ENCODE results near the gene BDH1. TPM values are rescaled to one million over a fixed set of nuclear protein-coding genes. Genes with fewer than 3 reads are reported as not detected.

The BDH1 gene
- total RNA-seq, 1 donor from 2014 or later: 1.5 TPM

- H3K36me3 ChIP-seq (ENCODE audit: insufficient read depth, low read length): no peaks in the 10 kb centered on the region
- H3K79me2 ChIP-seq (ENCODE audit: insufficient read depth, low read length): no peaks in the 10 kb centered on the region
- H3K4me3 Mint-ChIP-seq (ENCODE audit: unreplicated experiment): no peak overlapping the region
- no peak overlapping the region for H3K4me3 ChIP-seq (ENCODE audit: insufficient read depth, low read depth, low read length)
- no peaks in the 10 kb centered on the region for H3K27me3 ChIP-seq (ENCODE audit: insufficient read depth, low read length)
- peaks cover 6% of the 10 kb centered on the region for H3K36me3 Mint-ChIP-seq (ENCODE audit: low read depth, unreplicated experiment)
- peaks cover 34% of the 10 kb centered on the region for H3K27me3 Mint-ChIP-seq (ENCODE audit: low read depth, unreplicated experiment)
- no peak overlapping the region for H2AFZ ChIP-seq (ENCODE audit: low read depth, low read length)
- H3K4me2 ChIP-seq (ENCODE audit: low read length): no peak overlapping the region
- DNase-seq (ENCODE audit: low read depth) (no peak), FAIRE-seq (no peak)
- peaks cover 7% of the 10 kb centered on the region for H3K4me1 ChIP-seq (ENCODE audit: insufficient read depth, low read length)
- H3K9ac ChIP-seq (ENCODE audit: low read length): no peak overlapping the region
- no peak for TF ChIP-seq CTCF (IDR thresholded peaks at IDR 0.05; ENCODE audit: insufficient read depth, low read depth, low read length)
- no peak for TF ChIP-seq EZH2 (IDR thresholded peaks at IDR 0.05; ENCODE audit: insufficient read depth, low read length)
- no peaks in the 10 kb centered on the region for H3K9me3 ChIP-seq (ENCODE audit: insufficient read depth, low read depth, low read length)
- H4K20me1 ChIP-seq (ENCODE audit: insufficient read depth, low read length): no peaks in the 10 kb centered on the region
- H3K9me3 Mint-ChIP-seq (ENCODE audit: unreplicated experiment): no peaks in the 10 kb centered on the region
- no peak overlapping the region for H3K27ac ChIP-seq (ENCODE audit: low read depth, low read length)
- H3K27ac Mint-ChIP-seq (ENCODE audit: unreplicated experiment): no peak overlapping the region
- H3K4me1 Mint-ChIP-seq (ENCODE audit: low read depth, unreplicated experiment): no peaks in the 10 kb centered on the region
Observed at GRCh38 chr3:197546307-197547085, 9.3 kb downstream of the BDH1 start.

- no peaks in the 10 kb centered on the region for H3K9me3 ChIP-seq (ENCODE audit: insufficient read depth, low read depth, low read length)
- H3K4me3 ChIP-seq (ENCODE audit: insufficient read depth, low read depth, low read length): no peak overlapping the region
- H3K9me3 Mint-ChIP-seq (ENCODE audit: unreplicated experiment): no peaks in the 10 kb centered on the region
- H3K27ac Mint-ChIP-seq (ENCODE audit: unreplicated experiment): no peak overlapping the region
- H3K27me3 Mint-ChIP-seq (ENCODE audit: low read depth, unreplicated experiment): peaks cover 36% of the 10 kb centered on the region
- no peak overlapping the region for H3K27ac ChIP-seq (ENCODE audit: low read depth, low read length)
- no peak overlapping the region for H3K9ac ChIP-seq (ENCODE audit: low read length)
- no peak overlapping the region for H2AFZ ChIP-seq (ENCODE audit: low read depth, low read length)
- H3K4me1 Mint-ChIP-seq (ENCODE audit: low read depth, unreplicated experiment): no peaks in the 10 kb centered on the region
- no peak for TF ChIP-seq EZH2 (IDR thresholded peaks at IDR 0.05; ENCODE audit: insufficient read depth, low read length)
- no peak for TF ChIP-seq CTCF (IDR thresholded peaks at IDR 0.05; ENCODE audit: insufficient read depth, low read depth, low read length)
- H3K36me3 Mint-ChIP-seq (ENCODE audit: low read depth, unreplicated experiment): peaks cover 6% of the 10 kb centered on the region
- H3K36me3 ChIP-seq (ENCODE audit: insufficient read depth, low read length): no peaks in the 10 kb centered on the region
- no peaks in the 10 kb centered on the region for H3K79me2 ChIP-seq (ENCODE audit: insufficient read depth, low read length)
- no peaks in the 10 kb centered on the region for H3K27me3 ChIP-seq (ENCODE audit: insufficient read depth, low read length)
- no peak for FAIRE-seq
- peaks cover 7% of the 10 kb centered on the region for H3K4me1 ChIP-seq (ENCODE audit: insufficient read depth, low read length)
- H3K4me3 Mint-ChIP-seq (ENCODE audit: unreplicated experiment): no peak overlapping the region
- no peak for DNase-seq (ENCODE audit: low read depth)
- no peak overlapping the region for H3K4me2 ChIP-seq (ENCODE audit: low read length)
- H4K20me1 ChIP-seq (ENCODE audit: insufficient read depth, low read length): no peaks in the 10 kb centered on the region
Observed at GRCh38 chr3:197545571-197545970, 10.2 kb downstream of the BDH1 start.

GRCh38 chr3:197545101-197545500 is 10.7 kb downstream of the BDH1 start:
- no peak overlapping the region for H2AFZ ChIP-seq (ENCODE audit: low read depth, low read length)
- no peak for FAIRE-seq
- peaks cover 36% of the 10 kb centered on the region for H3K27me3 Mint-ChIP-seq (ENCODE audit: low read depth, unreplicated experiment)
- no peak overlapping the region for H3K4me2 ChIP-seq (ENCODE audit: low read length)
- H3K79me2 ChIP-seq (ENCODE audit: insufficient read depth, low read length): no peaks in the 10 kb centered on the region
- no peak overlapping the region for H3K4me3 Mint-ChIP-seq (ENCODE audit: unreplicated experiment)
- H3K9ac ChIP-seq (ENCODE audit: low read length): no peak overlapping the region
- no peaks in the 10 kb centered on the region for H3K4me1 Mint-ChIP-seq (ENCODE audit: low read depth, unreplicated experiment)
- H3K27me3 ChIP-seq (ENCODE audit: insufficient read depth, low read length): no peaks in the 10 kb centered on the region
- no peaks in the 10 kb centered on the region for H3K9me3 ChIP-seq (ENCODE audit: insufficient read depth, low read depth, low read length)
- no peaks in the 10 kb centered on the region for H3K9me3 Mint-ChIP-seq (ENCODE audit: unreplicated experiment)
- H3K36me3 Mint-ChIP-seq (ENCODE audit: low read depth, unreplicated experiment): peaks cover 6% of the 10 kb centered on the region
- no peaks in the 10 kb centered on the region for H4K20me1 ChIP-seq (ENCODE audit: insufficient read depth, low read length)
- H3K4me3 ChIP-seq (ENCODE audit: insufficient read depth, low read depth, low read length): no peak overlapping the region
- no peak overlapping the region for H3K27ac ChIP-seq (ENCODE audit: low read depth, low read length)
- H3K36me3 ChIP-seq (ENCODE audit: insufficient read depth, low read length): no peaks in the 10 kb centered on the region
- no peak for DNase-seq (ENCODE audit: low read depth)
- no peak for TF ChIP-seq CTCF (IDR thresholded peaks at IDR 0.05; ENCODE audit: insufficient read depth, low read depth, low read length)
- no peak for TF ChIP-seq EZH2 (IDR thresholded peaks at IDR 0.05; ENCODE audit: insufficient read depth, low read length)
- H3K27ac Mint-ChIP-seq (ENCODE audit: unreplicated experiment): no peak overlapping the region
- H3K4me1 ChIP-seq (ENCODE audit: insufficient read depth, low read length): peaks cover 7% of the 10 kb centered on the region

All from astrocyte (in vitro differentiated cells and primary cell).